IMR-90 (cell line): ENCODE results near the gene KLHL29. TPM values are rescaled to one million over a fixed set of nuclear protein-coding genes. Genes with fewer than 3 reads are reported as not detected.

Experiments used
- ATAC-seq: fragments of 200-7000 bp; cut with Tn5 transposase; 2 replicates; pipeline ENCODE4 v1.9.1; 2020; ENCODE audit warnings: low read depth, mild to moderate bottlenecking, moderate library complexity
- BruUV-seq: library from RNA; stranded (reverse); fragments of 400-500 nt; replicated peaks from 2 replicates; lab custom pipeline; 2021; lab: Mats Ljungman, UMichigan
- CTCF ChIA-PET: fragments of 300-600 bp; formaldehyde crosslinking; extraction: SDS; loops from one replicate; lab custom pipeline; 2021; ENCODE audit warnings: antibody characterized with exemption; lab: Yijun Ruan, JAX
- POLR2A ChIA-PET: fragments of 300-600 bp; sonication (Branson Sonifier 250); formaldehyde crosslinking; loops from one replicate; lab custom pipeline; 2022; ENCODE audit warnings: antibody characterized with exemption; ENCODE audit not compliant: unreplicated experiment; lab: Charles Lee
- DNase-seq: peaks from one replicate; pipeline ENCODE4 v3.0.0; 2013
- H2AFZ ChIP-seq: replicated peaks from 2 replicates; pipeline ENCODE3; 2013; ENCODE audit warnings: low read length, mild to moderate bottlenecking; ENCODE audit not compliant: poor library complexity
- H2AK5ac ChIP-seq: 2 replicates; pipeline ENCODE4 v1.6.1; 2013; ENCODE audit warnings: low read depth, low read length, inconsistent platforms
- H2AK9ac ChIP-seq: replicated peaks from 2 replicates; pipeline ENCODE3; 2013; ENCODE audit warnings: mild to moderate bottlenecking, low read depth, low read length, moderate library complexity; ENCODE audit not compliant: poor library complexity
- H2BK120ac ChIP-seq: 2 replicates; pipeline ENCODE4 v1.6.1; 2013; ENCODE audit warnings: low read depth, low read length, inconsistent platforms
- H2BK15ac ChIP-seq: 3 replicates; pipeline ENCODE4 v1.6.1; 2013; ENCODE audit warnings: low read depth, low read length, inconsistent platforms
- H2BK20ac ChIP-seq: 2 replicates; pipeline ENCODE4 v1.6.1; 2013; ENCODE audit warnings: low read depth, mild to moderate bottlenecking, inconsistent platforms, low read length, moderate library complexity
- H2BK5ac ChIP-seq: 2 replicates; pipeline ENCODE4 v1.6.1; 2013; ENCODE audit warnings: mild to moderate bottlenecking, low read depth, low read length, inconsistent platforms; ENCODE audit not compliant: poor library complexity, severe bottlenecking
- H3K14ac ChIP-seq: replicated peaks from 2 replicates; pipeline ENCODE4 v1.6.1; 2013; ENCODE audit warnings: low read depth, low read length, inconsistent platforms
- H3K18ac ChIP-seq: 2 replicates; pipeline ENCODE4 v1.6.1; 2013; ENCODE audit warnings: low read depth, low read length, control low read depth
- H3K23ac ChIP-seq: 2 replicates; pipeline ENCODE4 v1.6.1; 2013; ENCODE audit warnings: low read depth, low read length, inconsistent platforms
- H3K27ac ChIP-seq: 2 replicates; pipeline ENCODE4 v1.5.1; 2013; ENCODE audit warnings: mild to moderate bottlenecking, control low read depth, low read length; ENCODE audit not compliant: insufficient read depth
- H3K27me3 ChIP-seq: 2 replicates; pipeline ENCODE4 v1.6.1; 2013; ENCODE audit warnings: low read length; ENCODE audit not compliant: control insufficient read depth, insufficient read depth
- H3K36me3 ChIP-seq: 2 replicates; pipeline ENCODE4 v1.6.1; 2013; ENCODE audit warnings: low read length, mixed read lengths; ENCODE audit not compliant: control insufficient read depth, insufficient read depth
- H3K4ac ChIP-seq: 2 replicates; pipeline ENCODE4 v1.6.1; 2013; ENCODE audit warnings: low read depth, low read length, inconsistent platforms
- H3K4me1 ChIP-seq: 2 replicates; pipeline ENCODE4 v1.6.1; 2013; ENCODE audit warnings: low read length, mixed read lengths; ENCODE audit not compliant: control insufficient read depth, insufficient read depth
- H3K4me2 ChIP-seq: 2 replicates; pipeline ENCODE4 v1.6.1; 2013; ENCODE audit warnings: low read depth, mild to moderate bottlenecking, control low read depth, low read length, moderate library complexity
- H3K4me3 ChIP-seq: 2 replicates; pipeline ENCODE4 v1.5.1; 2013; ENCODE audit warnings: low read depth, mild to moderate bottlenecking, control low read depth, low read length, moderate library complexity; ENCODE audit not compliant: insufficient read depth
- H3K56ac ChIP-seq: 2 replicates; pipeline ENCODE4 v1.6.1; 2013; ENCODE audit warnings: low read length, inconsistent platforms; ENCODE audit not compliant: insufficient read depth; ENCODE audit errors: extremely low read depth
- H3K79me1 ChIP-seq, 2 experiments: 2 replicates each; pipeline ENCODE4 v1.6.1; 2013; ENCODE audit warnings: low read length in 2 of 2, inconsistent platforms in 1 of 2, low read depth in 1 of 2
- H3K9ac ChIP-seq: 2 replicates; pipeline ENCODE4 v1.6.1; 2013; ENCODE audit warnings: low read depth, low read length, control low read depth
- H3K9me1 ChIP-seq: 2 replicates; pipeline ENCODE4 v1.6.1; 2013; ENCODE audit warnings: low read length, inconsistent platforms; ENCODE audit not compliant: insufficient read depth
- H3K9me3 ChIP-seq: 2 replicates; pipeline ENCODE4 v1.6.1; 2013; ENCODE audit warnings: low read length; ENCODE audit not compliant: control insufficient read depth, insufficient read depth
- H4K20me1 ChIP-seq: 2 replicates; pipeline ENCODE4 v1.6.1; 2013; ENCODE audit warnings: low read length, inconsistent platforms; ENCODE audit not compliant: insufficient read depth
- H4K5ac ChIP-seq: 2 replicates; pipeline ENCODE4 v1.6.1; 2013; ENCODE audit warnings: mild to moderate bottlenecking, low read depth, low read length, control low read depth
- H4K8ac ChIP-seq, 2 experiments: 2 replicates each; pipeline ENCODE4 v1.6.1; 2013; ENCODE audit warnings: low read depth in 2 of 2, low read length in 2 of 2, control low read depth in 1 of 2, inconsistent platforms in 1 of 2
- H4K91ac ChIP-seq: 2 replicates; pipeline ENCODE4 v1.6.1; 2013; ENCODE audit warnings: low read depth, low read length, inconsistent platforms; ENCODE audit not compliant: insufficient read depth
- CEBPB ChIP-seq: IDR thresholded peaks from 2 replicates; pipeline ENCODE4 v1.6.1; 2012; ENCODE audit warnings: low read depth, low read length, improper control_type of control experiment
- FOS ChIP-seq: fragments of 150-350 bp; IDR thresholded peaks from 2 replicates; pipeline ENCODE4 v1.6.1; 2016; ENCODE audit warnings: low read depth, low read length
- MXI1 ChIP-seq: IDR thresholded peaks from 2 replicates; pipeline ENCODE4 v1.6.1; 2012; ENCODE audit warnings: low read depth, mild to moderate bottlenecking, low read length, moderate library complexity, borderline replicate concordance
- NFE2L2 ChIP-seq: fragments of 150-350 bp; IDR thresholded peaks from 2 replicates; pipeline ENCODE4 v1.6.1; 2016; ENCODE audit warnings: low read depth, mild to moderate bottlenecking, low read length
- POLR2A ChIP-seq: IDR thresholded peaks from 2 replicates; pipeline ENCODE4 v1.6.1; 2012; ENCODE audit warnings: mild to moderate bottlenecking, low read depth, low read length
- RCOR1 ChIP-seq: IDR thresholded peaks from 2 replicates; pipeline ENCODE4 v1.6.1; 2012; ENCODE audit warnings: mild to moderate bottlenecking, low read length, improper control_type of control experiment; ENCODE audit not compliant: insufficient replicate concordance
- RFX5 ChIP-seq: IDR thresholded peaks from 2 replicates; pipeline ENCODE4 v1.8.0; 2012; ENCODE audit warnings: low read depth, mild to moderate bottlenecking, low read length, moderate library complexity
- SMC3 ChIP-seq: fragments of 150-350 bp; IDR thresholded peaks from 2 replicates; pipeline ENCODE4 v1.6.1; 2016; ENCODE audit warnings: low read depth, mild to moderate bottlenecking, antibody characterized with exemption, low read length, moderate library complexity
- WGBS, 2 experiments: methylation state at CpG; one replicate each; pipeline versions ENCODE4 v1.1.5 to v1.1.7; 2013; ENCODE audit warnings: missing lambda C conversion rate in 2 of 2; ENCODE audit not compliant: insufficient read length in 1 of 2; ENCODE audit errors: extremely low coverage in 2 of 2; 5-methylcytosine and 5-hydroxymethylcytosine counted together
- dilution Hi-C: fragments of 300-500 bp; cut with HindIII; formaldehyde crosslinking; loops from one replicate; pipeline ENCODE4 v1.14.3; 2018; ENCODE audit warnings: low sequenced_read_pairs; ENCODE audit not compliant: unreplicated experiment
- in situ Hi-C: fragments of 300-500 bp; cut with MboI; formaldehyde crosslinking; loops from 3 replicates; pipeline ENCODE4 v1.14.3; 2019; ENCODE audit warnings: low sequenced_read_pairs, inconsistent platforms, mixed read lengths
- intact Hi-C: fragments of 100-400 bp; cut with micrococcal nuclease; formaldehyde crosslinking; loops from 2 replicates; pipeline ENCODE4 v1.10.0; 2022
- polyA plus RNA-seq, 3 experiments: library from polyadenylated mRNA; depleted of rRNA; stranded (reverse); fragments of >200 nt; gene quantifications; 2 replicates each; pipeline ENCODE4 v1.2.3, GENCODE V29; 2012; ENCODE audit warnings: low replicate concordance in 1 of 3
- total RNA-seq: library from RNA; depleted of rRNA; stranded (reverse); fragments of >200 nt; gene quantifications from 2 replicates; pipeline ENCODE4 v1.2.3, GENCODE V29; 2012
- TF ChIP-seq, protein P1 (sequence below): fragments of 150-350 bp; IDR thresholded peaks from 2 replicates; pipeline ENCODE4 v1.6.1; 2016; ENCODE audit warnings: low read depth, mild to moderate bottlenecking, low read length, moderate library complexity, borderline replicate concordance

Gene KLHL29
- total and polyA plus RNA-seq, 2 of the 4 experiments (the other 2 are of a cell fraction) = 2.0 to 8.0 TPM

GRCh38 chr2:23537991-23538390, 153.0 kb downstream of the KLHL29 start:
- H3K27me3 ChIP-seq = no peaks in the 10 kb centered on the region
- CTCF ChIA-PET = no interaction called here

More at GRCh38 chr2:23537991-23538390, 153.0 kb downstream of the KLHL29 start:
- ATAC-seq = peak; percentile 64
- BruUV-seq = no TSS peak
- Histone ChIP-seq H3K23ac (peak overlapping the region; percentile 42; the same call in 1 of the 2 replicates), H3K79me1 (no peaks in the 10 kb centered on the region), H3K4me3 (no peak overlapping the region; the same call in 1 of the 2 replicates), H4K20me1 (peaks cover 9% of the 10 kb centered on the region), H2BK5ac (no peak overlapping the region), H2AK5ac (no peak overlapping the region), H4K91ac (no peak overlapping the region), H3K4ac (no peak overlapping the region), H2BK120ac (no peak overlapping the region), H2BK15ac (no peak overlapping the region), H3K9me3 (no peaks in the 10 kb centered on the region), H2AK9ac (no peak overlapping the region), H3K9me1 (peaks cover 7% of the 10 kb centered on the region; the same call in 1 of the 2 replicates), H3K36me3 (no peaks in the 10 kb centered on the region), H2AFZ (no peak overlapping the region), H4K8ac (no peak overlapping the region), H3K14ac (no peak overlapping the region), H3K18ac (no peak overlapping the region), H2BK20ac (no peak overlapping the region), H3K56ac (no peak overlapping the region), H3K9ac (no peak overlapping the region), H3K27ac (no peak overlapping the region), H3K4me1 (peaks cover 5% of the 10 kb centered on the region), H3K4me2 (peak overlapping the region; percentile 71), H4K5ac (no peak overlapping the region)
- intact Hi-C loops (no loop called here), in situ Hi-C loops (no loop called here), dilution Hi-C loops (no loop called here)
- TF ChIP-seq SMC3 = no peak
- TF ChIP-seq, protein P1, sequence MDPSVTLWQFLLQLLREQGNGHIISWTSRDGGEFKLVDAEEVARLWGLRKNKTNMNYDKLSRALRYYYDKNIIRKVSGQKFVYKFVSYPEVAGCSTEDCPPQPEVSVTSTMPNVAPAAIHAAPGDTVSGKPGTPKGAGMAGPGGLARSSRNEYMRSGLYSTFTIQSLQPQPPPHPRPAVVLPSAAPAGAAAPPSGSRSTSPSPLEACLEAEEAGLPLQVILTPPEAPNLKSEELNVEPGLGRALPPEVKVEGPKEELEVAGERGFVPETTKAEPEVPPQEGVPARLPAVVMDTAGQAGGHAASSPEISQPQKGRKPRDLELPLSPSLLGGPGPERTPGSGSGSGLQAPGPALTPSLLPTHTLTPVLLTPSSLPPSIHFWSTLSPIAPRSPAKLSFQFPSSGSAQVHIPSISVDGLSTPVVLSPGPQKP = no peak
- no peak for TF ChIP-seq MXI1
- no peak for TF ChIP-seq CEBPB
- no peak for TF ChIP-seq POLR2A
- no peak for TF ChIP-seq RFX5
- no peak for TF ChIP-seq RCOR1
- no peak for TF ChIP-seq NFE2L2
- TF ChIP-seq FOS = no peak
- POLR2A ChIA-PET = no interaction called here
- peak; percentile 67 for DNase-seq
- WGBS, 2 experiments = 100% methylated on average over 1 of the region's 5 CpGs; no CpG with 5 or more reads in 1 of the 2 experiments
